ENCODE data around the gene ACTR1A. TPM values are rescaled to one million over a fixed set of nuclear protein-coding genes. Genes with fewer than 3 reads are reported as not detected.

Gene ACTR1A
- total and polyA plus RNA-seq, 8 donors, result 41.5 to 277 (median 61.1) TPM

- H3K27me3 ChIP-seq, result no peaks in the 10 kb centered on the region
- H3K4me1 ChIP-seq, result peaks cover 0 to 3% (median 0%) of the 10 kb centered on the region in 4 donors
- no peak overlapping the region for H3K4me3 ChIP-seq
- intact Hi-C loops (cut with DNase I; ENCODE audit: low total_unique reads), result no loop called here
- peaks cover 23 to 87% (median 71%) of the 10 kb centered on the region in 4 donors for H3K36me3 ChIP-seq
- H3K9me3 ChIP-seq, result no peaks in the 10 kb centered on the region
- WGBS, 5 donors, result 84 to 94% (median 92%) methylated on average over 10 to 12 of the region's 12 CpGs
- no peak for DNase-seq
- TF ChIP-seq CTCF (IDR thresholded peaks at IDR 0.05) (no peak), POLR2A (IDR thresholded peaks at IDR 0.05) (no peak), POLR2AphosphoS5 (IDR thresholded peaks at IDR 0.05) (no peak), EP300 (IDR thresholded peaks at IDR 0.05) (no peak)
- no peak overlapping the region for H3K27ac ChIP-seq
Observed at GRCh38 chr10:102514487-102515311, 12.2 kb upstream of the ACTR1A start.

GRCh38 chr10:102511583-102512274 is 9.2 kb upstream of the ACTR1A start:
- no peak overlapping the region for H3K27ac ChIP-seq
- H3K27me3 ChIP-seq, result no peaks in the 10 kb centered on the region
- H3K4me3 ChIP-seq, result no peak overlapping the region
- peak in 1 of 2 donors; percentile 37 for DNase-seq
- 76 to 87% (median 77%) methylated on average over 6 of the region's 6 CpGs for WGBS, 5 donors
- H3K4me1 ChIP-seq, result peaks cover 0 to 31% (median 10%) of the 10 kb centered on the region in 4 donors
- H3K36me3 ChIP-seq, result peaks cover 26 to 85% (median 71%) of the 10 kb centered on the region in 4 donors
- no peaks in the 10 kb centered on the region for H3K9me3 ChIP-seq
- TF ChIP-seq POLR2A (IDR thresholded peaks at IDR 0.05) (no peak), CTCF (IDR thresholded peaks at IDR 0.05) (no peak), POLR2AphosphoS5 (IDR thresholded peaks at IDR 0.05) (no peak), EP300 (IDR thresholded peaks at IDR 0.05) (no peak)
- intact Hi-C loops (cut with DNase I; ENCODE audit: low total_unique reads), result no loop called here

GRCh38 chr10:102509387-102509786 is 6.9 kb upstream of the ACTR1A start:
- intact Hi-C loops (cut with DNase I; ENCODE audit: low total_unique reads), result loop anchor here (5.0 kb wide), 1 partner anchor 73 kb away; no protein-coding TSS in a partner anchor
- H3K27ac ChIP-seq, result no peak overlapping the region
- no peak for DNase-seq
- TF ChIP-seq CTCF (IDR thresholded peaks at IDR 0.05) (no peak), POLR2AphosphoS5 (IDR thresholded peaks at IDR 0.05) (no peak), POLR2A (IDR thresholded peaks at IDR 0.05) (no peak), EP300 (IDR thresholded peaks at IDR 0.05) (no peak)
- 38 to 76% (median 59%) methylated on average over 2 of the region's 2 CpGs for WGBS, 5 donors
- no peaks in the 10 kb centered on the region for H3K9me3 ChIP-seq
- no peaks in the 10 kb centered on the region for H3K27me3 ChIP-seq
- peaks cover 23 to 63% (median 57%) of the 10 kb centered on the region in 4 donors for H3K36me3 ChIP-seq
- H3K4me3 ChIP-seq, result no peak overlapping the region
- H3K4me1 ChIP-seq, result peaks cover 0 to 52% (median 26%) of the 10 kb centered on the region in 4 donors

GRCh38 chr10:102508506-102508905 is 6.0 kb upstream of the ACTR1A start:
- no peak overlapping the region for H3K4me3 ChIP-seq
- TF ChIP-seq EP300 (IDR thresholded peaks at IDR 0.05), result no peak
- H3K9me3 ChIP-seq, result no peaks in the 10 kb centered on the region
- peaks cover under 1 to 56% (median 30%) of the 10 kb centered on the region in 4 donors for H3K4me1 ChIP-seq
- intact Hi-C loops (cut with DNase I; ENCODE audit: low total_unique reads), result loop anchor here (5.0 kb wide), 1 partner anchor 74 kb away; no protein-coding TSS in a partner anchor
- no peak overlapping the region for H3K27ac ChIP-seq
- no peak for DNase-seq
- peaks cover 23 to 54% (median 49%) of the 10 kb centered on the region in 4 donors for H3K36me3 ChIP-seq
- WGBS, 5 donors, result 95 to 100% (median 97%) methylated on average over 1 of the region's 1 CpG
- H3K27me3 ChIP-seq, result no peaks in the 10 kb centered on the region
